ENCODE results near the gene GLIPR1.
"Not testable (repeated sequence)": the region's sequence is repeated elsewhere in the genome, so short reads cannot be mapped to it uniquely, and the experiment has no call there.

GLIPR1 gene

DNA sequence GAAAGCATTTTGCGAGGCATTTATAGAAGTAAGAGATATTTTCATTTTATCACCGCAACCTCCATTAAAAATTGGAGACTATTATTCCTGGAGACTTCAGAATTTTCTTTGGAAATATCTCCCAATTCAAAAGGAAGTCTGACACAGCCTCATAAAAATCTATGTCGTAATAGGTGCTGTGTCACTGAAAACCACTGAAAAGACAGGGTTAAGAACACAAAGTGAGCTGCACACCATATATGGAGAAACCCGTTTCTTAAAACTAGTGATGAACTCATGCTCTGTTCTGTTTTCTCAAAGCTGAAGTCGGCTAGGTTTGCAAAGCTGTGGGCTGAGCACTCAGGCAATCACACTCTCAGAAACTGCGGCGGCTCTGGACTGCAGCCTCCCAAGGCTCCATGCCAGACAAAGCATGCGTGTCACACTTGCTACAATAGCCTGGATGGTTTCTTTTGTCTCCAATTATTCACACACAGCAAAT is at the start of gene GLIPR1:
Gene GLIPR1, plus strand, starts transcription at position 287 of the 481 bp plus-strand sequence. Its CDS starts 126 bp downstream, at position 413.
- H3K4me3 Mint-ChIP-seq: peak within 1 kb of the TSS; percentile 70 to 87
- H3K4me1 Mint-ChIP-seq: peaks cover 76% of the 10 kb centered on the region
- no peaks in the 10 kb centered on the region for H3K27me3 Mint-ChIP-seq
- peak; percentile 70 to 78 for DNase-seq
- peak within 1 kb of the TSS; percentile 82 to 97 for H3K27ac Mint-ChIP-seq
- no peaks in the 10 kb centered on the region for H3K9me3 Mint-ChIP-seq
- ATAC-seq: peak; percentile 86

DNA sequence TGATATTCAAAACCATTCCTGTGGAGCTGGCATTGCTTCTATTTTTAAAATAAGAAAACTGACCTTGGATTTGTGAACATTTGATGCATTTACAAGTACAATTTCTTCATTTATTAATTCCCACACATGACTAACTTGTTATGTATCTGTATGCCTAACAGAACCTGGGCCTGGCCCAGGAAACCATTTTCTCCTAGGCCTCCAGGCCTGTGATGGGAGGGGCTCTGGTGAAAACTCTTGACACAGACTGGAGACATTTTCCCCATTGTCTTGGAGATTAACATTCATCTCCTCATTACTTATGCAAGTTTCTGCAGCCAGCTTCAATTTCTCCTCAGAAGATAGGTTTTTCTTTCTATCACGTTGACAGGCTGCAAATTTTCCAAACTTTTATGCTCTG is 47.6 kb upstream of the GLIPR1 start:
- H3K27me3 Mint-ChIP-seq: no peaks in the 10 kb centered on the region
- H3K4me3 Mint-ChIP-seq: no peak overlapping the region
- no peaks in the 10 kb centered on the region for H3K4me1 Mint-ChIP-seq
- no peak for ATAC-seq
- H3K9me3 Mint-ChIP-seq: peaks cover 14 to 22% of the 10 kb centered on the region in 2 donors
- no peak overlapping the region for H3K27ac Mint-ChIP-seq
- no peak for DNase-seq

DNA sequence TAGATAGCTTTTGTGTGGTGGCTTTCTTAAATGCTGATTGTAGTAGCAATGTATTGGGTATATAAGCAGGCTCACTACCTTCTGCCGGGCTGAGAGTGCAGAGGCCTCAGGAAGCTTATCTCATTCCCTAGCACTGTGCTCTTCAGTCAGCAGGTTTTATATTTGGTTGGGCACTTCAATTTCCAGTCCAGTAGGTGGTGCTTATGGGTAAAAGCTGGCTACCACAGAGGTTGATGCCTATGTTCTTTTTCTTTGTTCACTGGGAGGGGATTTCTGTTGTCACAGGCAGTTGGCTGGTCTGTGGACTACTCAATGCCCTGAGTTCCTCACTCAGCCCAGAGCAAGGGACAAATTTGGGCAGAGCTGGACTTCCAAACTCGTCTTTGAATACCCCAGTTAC is 43.0 kb upstream of the GLIPR1 start:
- DNase-seq: no peak
- Mint-ChIP-seq H3K4me3 (no peak overlapping the region), H3K9me3 (peaks cover 3 to 16% of the 10 kb centered on the region in 2 donors), H3K27ac (no peak overlapping the region), H3K27me3 (peaks cover 9% of the 10 kb centered on the region), H3K4me1 (peaks cover 5% of the 10 kb centered on the region)
- peak; percentile 49 for ATAC-seq

DNA sequence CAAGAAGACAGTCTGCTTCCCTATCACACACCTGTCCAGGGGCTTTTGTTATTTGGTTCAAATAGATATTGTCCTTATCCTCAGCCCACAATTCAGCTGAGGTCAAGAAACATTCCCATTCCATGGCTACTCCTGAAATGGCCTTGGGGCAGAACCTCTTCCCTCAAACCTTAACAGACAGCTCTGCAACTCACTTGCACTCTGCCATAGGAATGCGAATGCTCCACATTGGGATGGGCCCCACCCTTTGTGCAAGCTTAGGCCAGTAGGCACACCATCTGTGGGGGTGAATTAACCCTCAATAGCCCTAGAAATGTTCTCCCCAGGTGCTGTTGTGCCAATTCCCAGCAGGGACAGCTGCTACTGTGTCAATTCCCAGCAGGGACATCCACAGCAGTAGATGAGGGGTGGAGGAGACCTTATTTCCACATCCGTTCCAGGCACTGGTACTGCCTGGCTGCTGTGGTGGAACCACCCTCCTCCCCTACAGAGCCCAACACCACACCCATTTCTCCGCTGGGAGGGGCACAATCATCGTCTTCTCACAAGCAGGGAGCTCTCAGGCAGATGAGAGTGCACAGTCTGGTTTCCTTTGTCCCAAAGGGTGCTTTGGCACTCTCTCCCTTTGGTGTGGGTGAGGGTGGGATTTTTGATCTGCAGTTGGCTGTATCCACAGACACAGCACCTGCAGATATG is 42.3 kb upstream of the GLIPR1 start:
- Mint-ChIP-seq H3K27me3 (peaks cover 11% of the 10 kb centered on the region), H3K4me3 (no peak overlapping the region), H3K4me1 (peaks cover 5% of the 10 kb centered on the region), H3K27ac (no peak overlapping the region), H3K9me3 (peaks cover 3 to 16% of the 10 kb centered on the region in 2 donors)
- DNase-seq (no peak), ATAC-seq (no peak)

DNA sequence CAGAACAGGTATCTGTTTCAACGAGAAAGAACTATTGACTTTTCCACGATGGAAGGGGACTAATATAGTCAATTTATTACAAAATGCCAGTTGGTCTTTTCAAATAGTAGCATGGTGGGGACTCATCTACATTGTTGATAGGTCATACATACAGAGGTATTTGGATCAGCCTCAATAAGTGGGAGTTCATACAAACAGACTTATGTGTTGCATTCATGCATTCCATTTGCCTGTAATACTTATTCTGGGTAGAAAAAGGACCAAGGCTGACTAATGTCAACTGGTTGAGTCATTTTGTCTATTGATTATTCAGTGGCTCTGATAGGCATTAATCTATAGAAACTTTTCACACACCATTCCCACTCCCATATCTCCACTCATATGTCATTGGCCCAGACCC is 41.5 kb upstream of the GLIPR1 start:
- Mint-ChIP-seq H3K4me3 (no peak overlapping the region), H3K27ac (no peak overlapping the region), H3K4me1 (peaks cover 5% of the 10 kb centered on the region), H3K9me3 (peaks cover 3 to 16% of the 10 kb centered on the region in 2 donors), H3K27me3 (peaks cover 17% of the 10 kb centered on the region)
- ATAC-seq (no peak), DNase-seq (no peak)

DNA sequence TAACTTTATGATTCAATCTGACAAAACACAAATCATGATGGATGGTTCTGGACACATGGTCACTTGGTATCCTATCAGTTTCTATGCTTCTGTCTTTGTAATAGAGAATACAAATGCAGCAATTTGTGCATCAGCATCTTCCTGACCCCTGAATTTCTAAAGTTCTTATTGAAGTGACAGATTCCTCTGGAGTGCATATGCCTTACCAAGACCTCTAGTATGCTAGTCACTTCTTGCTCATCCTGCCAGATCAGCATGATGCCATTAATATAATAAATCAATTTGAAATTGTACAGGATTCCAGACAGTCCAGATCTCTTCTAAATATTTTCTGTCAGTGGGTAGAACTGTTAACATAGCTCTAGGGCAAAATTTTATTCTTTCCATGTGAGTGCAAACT is 40.6 kb upstream of the GLIPR1 start:
- no peak for ATAC-seq

DNA sequence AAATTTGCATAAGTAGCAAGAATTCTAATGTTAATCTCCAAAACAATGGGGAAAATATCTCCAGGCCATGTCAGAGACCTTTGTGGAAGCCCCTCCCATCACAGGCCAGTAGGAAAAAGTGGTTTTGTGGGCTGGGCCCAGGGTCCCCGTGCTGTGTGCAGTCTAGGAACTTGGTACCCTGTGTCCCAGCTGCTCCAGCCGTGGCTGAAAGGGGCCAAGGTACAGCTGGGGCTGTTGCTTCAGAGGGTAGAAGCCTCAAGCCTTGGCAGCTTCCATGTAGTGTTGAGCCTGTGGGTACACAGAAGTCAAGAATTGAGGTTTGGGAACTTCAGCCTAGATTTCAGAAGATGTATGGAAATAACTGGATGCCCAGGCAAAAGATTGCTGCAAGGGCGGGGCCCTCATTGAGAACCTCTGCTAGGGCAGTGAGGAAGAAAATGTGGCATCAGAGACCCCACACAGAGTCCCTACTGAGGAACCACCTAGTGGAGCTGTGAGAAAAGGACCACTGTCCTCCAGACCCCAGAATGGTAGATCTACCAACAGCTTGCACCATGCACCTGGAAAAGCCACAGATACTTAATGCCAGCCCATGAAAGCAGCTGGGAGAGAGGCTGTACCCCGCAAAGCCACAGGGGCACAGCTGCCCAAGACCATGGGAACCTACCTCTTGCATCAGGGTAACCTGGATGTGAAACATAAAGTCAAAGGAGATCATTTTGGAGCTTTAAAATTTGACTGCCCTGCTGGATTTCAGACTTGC is 38.7 kb upstream of the GLIPR1 start:
- H3K4me1 Mint-ChIP-seq, H3K27ac Mint-ChIP-seq, ATAC-seq, DNase-seq, H3K4me3 Mint-ChIP-seq: not testable (repeated sequence)
- peaks cover 0 to 16% of the 10 kb centered on the region in 2 donors for H3K9me3 Mint-ChIP-seq
- peaks cover 17% of the 10 kb centered on the region for H3K27me3 Mint-ChIP-seq

More for the DNA sequence above, 40.6 kb upstream of the GLIPR1 start:
- Mint-ChIP-seq H3K4me1 (peaks cover 5% of the 10 kb centered on the region), H3K27ac (no peak overlapping the region), H3K9me3 (peaks cover 1 to 16% of the 10 kb centered on the region in 2 donors), H3K27me3 (peaks cover 17% of the 10 kb centered on the region), H3K4me3 (no peak overlapping the region)
- no peak for DNase-seq

DNA sequence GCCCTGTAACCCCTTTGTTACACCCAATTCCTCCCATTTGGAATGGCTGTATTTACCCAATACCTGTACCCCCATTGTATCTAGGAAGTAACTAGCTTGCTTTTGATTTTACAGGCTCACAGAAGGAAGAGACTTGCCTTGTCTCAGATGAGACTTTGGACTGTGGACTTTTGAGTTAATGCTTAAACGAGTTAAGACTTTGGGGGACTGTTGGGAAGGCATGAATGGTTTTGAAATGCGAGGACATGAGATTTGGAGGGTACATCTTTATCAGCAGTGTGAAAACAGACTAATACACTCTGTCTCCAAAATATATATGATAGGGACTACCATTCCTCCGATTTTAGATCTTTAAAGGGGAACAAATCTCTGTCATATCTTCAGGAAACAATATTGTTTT is 38.1 kb upstream of the GLIPR1 start:
- H3K9me3 Mint-ChIP-seq: peaks cover 0 to 16% of the 10 kb centered on the region in 2 donors
- peaks cover 17% of the 10 kb centered on the region for H3K27me3 Mint-ChIP-seq

DNA sequence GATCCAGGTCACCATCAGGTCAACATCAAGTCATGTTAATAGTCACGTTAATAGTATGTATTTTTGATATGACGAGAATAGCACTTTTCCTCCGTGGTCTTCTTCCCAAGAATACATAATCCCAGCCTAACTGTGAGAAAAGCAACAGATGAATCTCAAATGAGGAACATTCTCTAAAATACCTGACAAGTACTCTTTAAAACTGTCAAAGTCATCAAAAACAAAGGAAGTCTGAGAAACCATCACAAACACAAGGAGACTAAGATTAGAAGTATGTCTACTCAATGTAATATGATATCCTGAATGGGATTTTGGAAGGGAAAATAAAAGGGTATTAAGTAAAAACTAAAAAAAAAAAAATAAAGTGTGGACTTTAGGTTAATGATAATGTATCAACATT is 36.8 kb upstream of the GLIPR1 start:
- Mint-ChIP-seq H3K4me3 (no peak overlapping the region), H3K27me3 (peaks cover 17% of the 10 kb centered on the region), H3K27ac (no peak overlapping the region), H3K4me1 (peaks cover 2% of the 10 kb centered on the region), H3K9me3 (peaks cover 0 to 16% of the 10 kb centered on the region in 2 donors)
- ATAC-seq (no peak), DNase-seq (no peak)

More for the DNA sequence above, 38.1 kb upstream of the GLIPR1 start:
- H3K27ac Mint-ChIP-seq, H3K4me1 Mint-ChIP-seq, H3K4me3 Mint-ChIP-seq, DNase-seq, ATAC-seq: not testable (repeated sequence)

DNA sequence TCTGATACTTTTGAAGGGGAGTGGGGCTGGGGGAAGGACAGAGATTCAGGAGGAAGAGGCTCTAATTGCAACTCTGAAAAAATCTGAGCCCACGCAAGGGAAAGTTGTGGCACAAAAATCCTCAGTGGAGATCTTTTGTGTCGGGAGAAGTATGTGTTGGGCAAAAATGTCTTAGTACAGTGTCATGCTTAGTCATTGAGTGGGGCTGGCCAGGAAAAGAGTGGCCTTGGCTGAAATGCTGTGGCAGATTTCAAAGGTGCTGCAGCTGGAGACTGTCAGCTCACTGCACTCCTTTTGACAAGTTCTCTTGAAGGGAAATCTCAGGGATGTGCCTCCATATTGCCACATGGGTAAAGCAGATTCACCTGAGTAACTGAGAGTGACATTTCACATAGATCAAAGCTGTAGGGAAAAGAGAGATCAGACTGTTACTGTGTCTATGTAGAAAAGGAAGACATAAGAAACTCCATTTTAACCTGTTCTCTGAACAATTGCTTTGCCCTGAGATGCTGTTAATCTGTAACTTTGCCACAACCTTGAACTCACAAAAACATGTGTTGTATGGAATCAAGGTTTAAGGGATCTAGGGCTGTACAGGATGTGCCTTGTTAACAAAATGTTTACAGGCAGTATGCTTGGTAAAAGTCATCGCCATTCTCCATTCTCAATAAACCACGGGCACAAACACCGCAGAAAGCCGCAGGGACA is 36.0 kb upstream of the GLIPR1 start:
- H3K9me3 Mint-ChIP-seq: peaks cover 0 to 16% of the 10 kb centered on the region in 2 donors
- no peak for ATAC-seq
- no peak overlapping the region for H3K27ac Mint-ChIP-seq
- H3K27me3 Mint-ChIP-seq: peaks cover 17% of the 10 kb centered on the region
- no peaks in the 10 kb centered on the region for H3K4me1 Mint-ChIP-seq
- no peak for DNase-seq
- H3K4me3 Mint-ChIP-seq: no peak overlapping the region

DNA sequence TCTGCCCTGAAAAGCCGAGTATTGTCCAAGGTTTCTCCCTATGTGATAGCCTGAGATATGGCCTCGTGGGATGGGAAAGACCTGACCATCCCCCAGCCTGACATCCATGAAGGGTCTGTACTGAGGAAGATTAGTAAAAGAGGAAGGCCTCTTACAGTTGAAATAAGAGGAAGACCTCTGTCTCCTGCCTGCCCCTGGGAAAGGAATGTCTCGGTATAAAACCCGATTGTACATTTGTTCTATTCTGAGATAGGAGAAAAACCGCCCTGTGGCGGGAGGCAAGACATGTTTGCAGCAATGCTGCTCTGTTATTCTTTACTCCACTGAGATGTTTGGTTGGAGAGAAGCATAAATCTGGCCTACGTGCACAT is 35.4 kb upstream of the GLIPR1 start:
- H3K4me1 Mint-ChIP-seq, H3K27ac Mint-ChIP-seq, ATAC-seq, H3K4me3 Mint-ChIP-seq, DNase-seq: not testable (repeated sequence)
- peaks cover 0 to 16% of the 10 kb centered on the region in 2 donors for H3K9me3 Mint-ChIP-seq
- H3K27me3 Mint-ChIP-seq: peaks cover 17% of the 10 kb centered on the region

DNA sequence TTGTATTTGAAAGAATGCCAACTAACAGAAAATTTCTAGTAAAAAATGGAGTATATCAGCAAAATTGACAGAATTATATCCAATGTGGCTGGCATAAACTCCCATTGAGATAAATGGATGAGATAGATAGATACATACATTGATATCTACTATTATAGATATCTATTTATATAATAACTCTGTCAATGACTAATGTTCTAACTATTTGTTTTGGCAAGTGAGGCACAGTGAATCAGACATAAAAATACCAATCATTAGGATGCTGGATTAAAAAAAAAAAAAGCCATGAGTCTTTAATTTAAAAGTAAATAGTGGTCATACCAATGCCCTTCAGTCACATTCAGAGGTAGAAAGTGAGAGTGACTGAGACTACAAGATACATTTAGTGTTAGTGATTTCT is 33.7 kb upstream of the GLIPR1 start:
- peaks cover 0 to 4% of the 10 kb centered on the region in 2 donors for H3K9me3 Mint-ChIP-seq
- H3K4me3 Mint-ChIP-seq: no peak overlapping the region
- H3K27me3 Mint-ChIP-seq: peaks cover 9% of the 10 kb centered on the region
- no peaks in the 10 kb centered on the region for H3K4me1 Mint-ChIP-seq
- ATAC-seq (no peak), DNase-seq (no peak)
- H3K27ac Mint-ChIP-seq: no peak overlapping the region

DNA sequence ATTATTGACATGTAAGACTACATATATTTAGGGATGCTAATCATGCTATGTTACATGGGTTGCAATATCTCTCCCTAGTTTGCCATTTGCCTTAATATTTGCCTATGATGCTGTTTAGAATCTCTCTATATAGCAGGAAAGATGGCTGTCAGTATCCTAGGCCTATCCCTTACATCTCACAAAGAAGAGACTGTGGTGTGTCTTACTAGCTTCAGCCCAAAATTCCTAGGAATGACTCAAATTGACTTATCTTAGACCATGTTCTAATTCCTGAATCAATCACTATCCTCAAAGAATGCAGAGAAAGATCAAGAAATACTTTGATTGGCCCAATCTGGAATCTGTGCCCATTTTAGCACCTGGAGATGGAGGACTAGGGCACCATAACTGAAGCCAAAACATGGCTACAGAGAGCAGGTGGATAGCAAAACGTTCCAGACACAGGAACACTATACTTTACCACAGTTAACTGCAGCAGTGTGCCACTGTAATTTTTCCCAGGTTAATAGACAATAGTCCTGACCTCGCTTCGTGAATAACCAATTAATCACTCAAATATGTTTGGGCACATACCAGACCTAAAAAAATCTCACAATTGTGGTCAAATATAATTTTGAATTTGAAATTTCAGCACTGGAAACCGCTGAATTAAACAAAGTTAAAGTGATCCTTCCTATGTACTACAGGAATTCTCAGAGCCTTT is 32.7 kb upstream of the GLIPR1 start:
- H3K9me3 Mint-ChIP-seq: no peaks in the 10 kb centered on the region
- H3K27me3 Mint-ChIP-seq: peaks cover 9% of the 10 kb centered on the region
- H3K4me1 Mint-ChIP-seq: no peaks in the 10 kb centered on the region
- ATAC-seq (no peak), DNase-seq (no peak)
- H3K27ac Mint-ChIP-seq: no peak overlapping the region
- H3K4me3 Mint-ChIP-seq: no peak overlapping the region

DNA sequence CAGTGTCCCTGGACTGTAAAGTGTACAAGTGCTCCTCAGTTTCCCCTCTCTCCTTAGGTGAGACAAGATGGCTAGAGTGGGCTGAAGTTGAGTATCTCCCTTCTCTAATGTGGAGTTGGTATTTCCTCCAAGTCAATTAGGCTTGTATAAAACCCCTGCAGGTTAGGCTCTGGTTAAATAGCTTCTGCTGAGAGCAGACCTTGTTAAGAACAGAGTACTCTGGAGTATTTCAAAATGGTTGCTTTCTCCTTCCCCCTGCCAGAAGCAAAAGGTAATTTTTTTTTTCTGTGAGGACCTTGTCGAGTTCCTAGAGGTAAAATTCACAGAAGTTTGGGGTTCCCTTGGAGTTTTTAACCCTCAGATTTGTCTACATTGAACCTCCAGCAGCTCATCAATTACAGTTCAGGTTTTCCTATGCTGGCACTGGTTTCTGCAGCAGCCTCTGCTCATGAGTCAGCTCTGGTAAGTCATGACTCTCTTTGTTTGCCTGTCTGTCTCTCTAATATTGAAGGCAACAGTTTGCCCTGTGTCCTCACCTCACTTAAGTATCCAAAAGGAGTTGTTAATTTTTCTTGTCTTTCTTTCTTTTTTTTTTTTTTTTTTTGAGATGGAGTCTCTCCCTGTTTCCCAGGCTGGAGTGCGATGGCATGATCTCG is 27.8 kb upstream of the GLIPR1 start:
- DNase-seq (no peak), ATAC-seq (no peak)
- no peaks in the 10 kb centered on the region for H3K27me3 Mint-ChIP-seq
- H3K4me3 Mint-ChIP-seq: no peak overlapping the region
- H3K27ac Mint-ChIP-seq: no peak overlapping the region
- H3K4me1 Mint-ChIP-seq: peaks cover 15% of the 10 kb centered on the region
- peaks cover 4 to 5% of the 10 kb centered on the region in 2 donors for H3K9me3 Mint-ChIP-seq

DNA sequence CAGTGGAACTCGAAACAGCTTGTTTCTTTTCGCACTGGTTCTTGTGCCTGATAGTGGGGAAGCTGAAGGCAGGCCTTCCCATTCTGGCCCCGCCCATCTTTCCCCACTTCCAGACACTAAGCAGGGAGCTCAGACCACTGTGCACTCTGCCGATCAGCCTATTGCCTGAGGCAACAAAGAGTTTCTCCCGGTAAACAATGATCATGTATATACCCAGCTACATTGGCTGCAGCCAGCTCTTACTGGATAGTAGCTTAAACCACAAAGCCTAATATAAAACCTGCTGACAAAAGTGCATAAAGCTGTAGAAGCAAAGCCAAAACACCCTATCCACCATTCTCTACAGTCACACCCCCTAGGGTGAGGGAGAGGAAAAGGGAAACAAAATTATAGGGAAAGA is 24.7 kb upstream of the GLIPR1 start:
- no peak overlapping the region for H3K27ac Mint-ChIP-seq
- H3K4me3 Mint-ChIP-seq: no peak overlapping the region
- no peak for ATAC-seq
- DNase-seq: no peak
- peaks cover 25% of the 10 kb centered on the region for H3K4me1 Mint-ChIP-seq
- H3K9me3 Mint-ChIP-seq: peaks cover 4 to 7% of the 10 kb centered on the region in 2 donors
- H3K27me3 Mint-ChIP-seq: no peaks in the 10 kb centered on the region
